ENCODE data around the gene FAM118A. TPM values are rescaled to one million over a fixed set of nuclear protein-coding genes. Genes with fewer than 3 reads are reported as not detected.

Gene FAM118A
- polyA plus RNA-seq, 6 donors from 2014 or later, result 11.2 to 72.1 (median 37.0) TPM

GRCh38 chr22:45308391-45308956 is 1.3 kb upstream of the FAM118A start:
- Mint-ChIP-seq H3K4me1 (peaks cover 26 to 40% (median 30%) of the 10 kb centered on the region in 3 donors), H3K9me3 (no peaks in the 10 kb centered on the region), H3K36me3 (no peaks in the 10 kb centered on the region), H3K4me3 (peak overlapping the region; percentile 87 to 93 (median 92)), H3K27ac (peak overlapping the region; percentile 89 to 97 (median 95)), H3K27me3 (no peaks in the 10 kb centered on the region)
- no peak for DNase-seq
- no peak for ATAC-seq (ENCODE audit: low read depth in 2 of 2)

GRCh38 chr22:45308957-45309421 is 745 bp upstream of the FAM118A start:
- DNase-seq, result no peak
- H3K4me1 Mint-ChIP-seq, result peaks cover 26 to 40% (median 30%) of the 10 kb centered on the region in 3 donors
- H3K9me3 Mint-ChIP-seq, result no peaks in the 10 kb centered on the region
- peak overlapping the region; percentile 87 to 93 (median 92) for H3K4me3 Mint-ChIP-seq
- peak overlapping the region; percentile 90 to 97 (median 95) for H3K27ac Mint-ChIP-seq
- ATAC-seq (ENCODE audit: low read depth in 2 of 2), result no peak
- no peaks in the 10 kb centered on the region for H3K27me3 Mint-ChIP-seq
- no peaks in the 10 kb centered on the region for H3K36me3 Mint-ChIP-seq

DNA sequence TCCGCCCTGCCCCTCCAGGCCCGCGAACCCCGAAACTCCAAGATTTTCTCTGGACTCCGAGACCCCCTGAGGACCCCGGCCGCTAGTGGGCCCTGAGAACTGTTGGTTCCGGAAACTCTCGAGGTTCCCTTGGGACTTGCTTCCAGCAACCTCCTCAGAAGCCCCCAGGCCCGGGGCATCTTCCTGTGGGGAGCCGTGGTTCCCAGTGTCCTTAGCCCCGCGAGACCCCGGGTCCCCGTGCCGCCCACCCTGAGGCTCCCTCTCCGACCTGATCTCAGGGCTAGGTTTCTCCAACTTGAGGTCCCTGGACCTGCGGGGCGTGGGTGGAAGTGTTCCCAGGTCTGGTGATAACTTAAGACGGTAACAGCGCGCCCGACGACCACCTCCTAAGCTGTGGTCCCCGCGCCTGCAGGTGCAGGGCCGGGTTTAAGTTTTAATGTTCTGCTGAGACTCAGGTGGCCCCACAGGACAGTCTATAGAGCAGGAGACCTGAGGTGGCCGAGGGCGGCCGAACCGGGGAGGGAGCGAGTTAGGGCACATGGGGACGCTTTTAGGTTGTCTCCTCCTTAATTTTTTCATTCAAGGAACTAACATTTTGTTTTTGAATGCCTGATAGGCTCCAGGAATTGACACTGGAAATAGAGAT is 720 bp downstream of the FAM118A start:
- no peaks in the 10 kb centered on the region for H3K9me3 Mint-ChIP-seq

DNA sequence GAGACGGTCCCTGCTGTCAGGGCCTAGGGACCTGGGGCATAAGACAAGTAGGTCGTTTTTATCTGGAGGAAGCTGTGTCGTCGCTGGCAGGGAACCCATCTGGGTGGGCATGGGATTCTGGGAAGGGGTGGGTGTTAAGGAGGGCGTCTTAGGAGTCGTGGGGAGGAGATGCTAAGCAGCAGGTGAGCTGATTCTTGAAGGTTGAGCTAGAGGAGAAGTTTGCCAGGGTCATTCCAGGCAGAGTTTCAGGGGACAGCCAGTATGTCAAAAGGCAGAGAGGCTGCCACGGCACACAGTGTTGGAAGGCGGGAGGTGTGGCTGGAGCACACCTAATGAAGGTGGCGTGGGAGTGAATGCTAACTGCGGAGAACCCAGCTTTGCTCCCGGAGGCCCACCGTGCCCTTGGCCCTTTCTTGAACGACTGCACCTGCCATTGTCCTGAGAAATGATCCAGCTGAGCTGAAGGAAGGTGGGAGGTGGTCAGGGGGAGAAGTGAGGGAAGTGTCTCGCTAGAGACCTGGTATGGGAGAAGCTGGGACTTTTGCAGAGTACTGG is 1.3 kb downstream of the FAM118A start:
- peak overlapping the region; percentile 85 to 93 (median 90) for H3K4me3 Mint-ChIP-seq
- peaks cover 38 to 48% (median 46%) of the 10 kb centered on the region in 3 donors for H3K4me1 Mint-ChIP-seq
- ATAC-seq (ENCODE audit: low read depth in 2 of 2), result no peak

More for the DNA sequence above, 720 bp downstream of the FAM118A start:
- Mint-ChIP-seq H3K36me3 (no peaks in the 10 kb centered on the region), H3K4me1 (peaks cover 37 to 48% (median 41%) of the 10 kb centered on the region in 3 donors), H3K4me3 (peak overlapping the region; percentile 85 to 93 (median 90)), H3K27me3 (no peaks in the 10 kb centered on the region), H3K27ac (peak overlapping the region; percentile 49 to 94 (median 90))
- ATAC-seq (ENCODE audit: low read depth in 2 of 2) (no peak), DNase-seq (no peak)

GRCh38 chr22:45312415-45312814 is 2.7 kb downstream of the FAM118A start:
- Mint-ChIP-seq H3K36me3 (no peaks in the 10 kb centered on the region), H3K4me1 (peaks cover 38 to 54% (median 48%) of the 10 kb centered on the region in 3 donors)
- no peak for ATAC-seq (ENCODE audit: low read depth in 2 of 2)

More for the DNA sequence above, 1.3 kb downstream of the FAM118A start:
- H3K27ac Mint-ChIP-seq, result peak overlapping the region in 5 of 6 donors; percentile 62 to 92 (median 73)
- no peaks in the 10 kb centered on the region for H3K9me3 Mint-ChIP-seq
- H3K36me3 Mint-ChIP-seq, result no peaks in the 10 kb centered on the region
- DNase-seq, result no peak
- H3K27me3 Mint-ChIP-seq, result no peaks in the 10 kb centered on the region

GRCh38 chr22:45312856-45313255 is 3.1 kb downstream of the FAM118A start:
- Mint-ChIP-seq H3K36me3 (no peaks in the 10 kb centered on the region), H3K27ac (peak overlapping the region in 1 of 6 donors; percentile 47), H3K4me3 (peak overlapping the region in 3 of 8 donors; percentile 0 to 90 (median 54)), H3K9me3 (no peaks in the 10 kb centered on the region), H3K27me3 (no peaks in the 10 kb centered on the region), H3K4me1 (peaks cover 39 to 58% (median 53%) of the 10 kb centered on the region in 3 donors)
- ATAC-seq (ENCODE audit: low read depth in 2 of 2) (no peak), DNase-seq (no peak)

More at GRCh38 chr22:45312415-45312814, 2.7 kb downstream of the FAM118A start:
- Mint-ChIP-seq H3K9me3 (no peaks in the 10 kb centered on the region), H3K27me3 (no peaks in the 10 kb centered on the region), H3K4me3 (peak overlapping the region in 3 of 8 donors; percentile 0 to 90 (median 54)), H3K27ac (peak overlapping the region in 1 of 6 donors; percentile 47)
- DNase-seq, result no peak

- DNase-seq (no peak), ATAC-seq (ENCODE audit: low read depth in 2 of 2) (no peak)
- H3K9me3 Mint-ChIP-seq, result no peaks in the 10 kb centered on the region
- peak overlapping the region in 3 of 8 donors; percentile 22 to 75 (median 37) for H3K4me3 Mint-ChIP-seq
- no peaks in the 10 kb centered on the region for H3K36me3 Mint-ChIP-seq
- peaks cover 46 to 63% (median 57%) of the 10 kb centered on the region in 3 donors for H3K4me1 Mint-ChIP-seq
- no peaks in the 10 kb centered on the region for H3K27me3 Mint-ChIP-seq
- H3K27ac Mint-ChIP-seq, result peak overlapping the region in 4 of 6 donors; percentile 44 to 66 (median 63)
Observed at GRCh38 chr22:45314054-45314721, 4.5 kb downstream of the FAM118A start.

DNA sequence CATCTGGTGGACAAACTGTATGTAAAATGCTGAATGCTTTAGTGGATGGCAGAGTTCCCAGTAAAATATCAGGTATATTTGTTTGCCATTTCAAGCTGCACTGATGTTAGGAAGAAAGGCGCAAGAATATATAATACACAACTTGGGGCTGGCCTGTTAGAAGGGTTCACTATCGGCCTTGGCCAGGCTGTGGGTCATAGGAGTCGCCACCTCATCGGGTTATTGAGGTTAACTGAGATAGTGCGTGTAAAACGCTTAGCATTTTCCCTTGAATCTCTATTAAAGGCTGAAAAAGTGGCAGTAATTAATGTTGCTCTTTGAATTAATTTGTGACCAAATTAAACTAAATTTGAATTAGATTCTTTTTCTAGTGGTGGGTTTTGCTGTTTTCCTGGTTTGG is 5.1 kb downstream of the FAM118A start:
- DNase-seq (no peak), ATAC-seq (ENCODE audit: low read depth in 2 of 2) (no peak)
- no peaks in the 10 kb centered on the region for H3K27me3 Mint-ChIP-seq
- no peaks in the 10 kb centered on the region for H3K36me3 Mint-ChIP-seq
- peaks cover 48 to 64% (median 60%) of the 10 kb centered on the region in 3 donors for H3K4me1 Mint-ChIP-seq
- peak overlapping the region in 2 of 6 donors; percentile 65 to 98 for H3K27ac Mint-ChIP-seq
- H3K9me3 Mint-ChIP-seq, result no peaks in the 10 kb centered on the region
- H3K4me3 Mint-ChIP-seq, result peak overlapping the region in 1 of 8 donors; percentile 37

GRCh38 chr22:45316796-45317526 is 7.2 kb downstream of the FAM118A start:
- H3K27ac Mint-ChIP-seq, result peak overlapping the region; percentile 33 to 99 (median 98)
- H3K4me3 Mint-ChIP-seq, result no peak overlapping the region
- H3K9me3 Mint-ChIP-seq, result no peaks in the 10 kb centered on the region
- H3K36me3 Mint-ChIP-seq, result no peaks in the 10 kb centered on the region
- peaks cover 42 to 61% (median 52%) of the 10 kb centered on the region in 3 donors for H3K4me1 Mint-ChIP-seq
- H3K27me3 Mint-ChIP-seq, result no peaks in the 10 kb centered on the region
- DNase-seq (no peak), ATAC-seq (ENCODE audit: low read depth in 2 of 2) (no peak)

DNA sequence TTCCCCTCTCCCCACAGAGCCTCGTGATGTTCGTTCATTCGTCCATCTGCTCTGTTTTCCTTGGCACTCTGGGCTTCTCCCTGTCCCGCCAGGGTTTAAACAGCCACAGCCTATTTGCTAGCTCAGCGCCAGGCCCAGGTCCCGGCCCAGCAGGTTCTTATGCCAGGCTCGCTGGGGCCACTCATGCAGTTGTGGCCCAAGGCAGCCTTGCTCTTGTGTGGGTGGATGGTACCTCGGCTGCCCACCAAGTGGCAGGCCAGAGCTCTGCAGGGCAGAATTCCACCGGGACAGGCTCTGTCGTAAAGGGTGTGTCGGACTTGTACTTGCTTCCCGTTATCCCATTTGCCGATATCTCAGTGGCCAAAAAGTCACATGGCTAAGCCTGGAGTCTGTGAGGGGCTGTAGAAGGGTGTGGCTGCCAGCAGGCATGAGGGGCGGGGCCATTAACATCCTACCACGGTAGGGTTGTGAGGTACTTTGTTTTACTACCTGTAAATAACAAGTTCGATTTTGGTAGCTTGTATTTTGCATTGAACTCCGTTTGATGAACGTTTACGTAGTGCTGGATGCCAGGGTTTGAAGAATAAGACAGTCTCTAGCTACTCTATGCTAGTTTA is 7.9 kb downstream of the FAM118A start:
- Mint-ChIP-seq H3K4me3 (peak overlapping the region in 5 of 8 donors; percentile 16 to 72 (median 60)), H3K36me3 (no peaks in the 10 kb centered on the region), H3K27me3 (no peaks in the 10 kb centered on the region), H3K27ac (peak overlapping the region; percentile 97 to 99 (median 98)), H3K9me3 (no peaks in the 10 kb centered on the region), H3K4me1 (peaks cover 39 to 63% (median 47%) of the 10 kb centered on the region in 3 donors)
- no peak for ATAC-seq (ENCODE audit: low read depth in 2 of 2)
- DNase-seq, result no peak

GRCh38 chr22:45318168-45318557 is 8.4 kb downstream of the FAM118A start:
- peak; percentile 73 for DNase-seq
- Mint-ChIP-seq H3K27me3 (no peaks in the 10 kb centered on the region), H3K4me3 (peak overlapping the region; percentile 12 to 72 (median 56)), H3K9me3 (no peaks in the 10 kb centered on the region), H3K27ac (peak overlapping the region; percentile 97 to 99 (median 98)), H3K4me1 (peaks cover 39 to 60% (median 43%) of the 10 kb centered on the region in 3 donors), H3K36me3 (no peaks in the 10 kb centered on the region)
- ATAC-seq (ENCODE audit: low read depth in 2 of 2), result peak; percentile 85 to 90

DNA sequence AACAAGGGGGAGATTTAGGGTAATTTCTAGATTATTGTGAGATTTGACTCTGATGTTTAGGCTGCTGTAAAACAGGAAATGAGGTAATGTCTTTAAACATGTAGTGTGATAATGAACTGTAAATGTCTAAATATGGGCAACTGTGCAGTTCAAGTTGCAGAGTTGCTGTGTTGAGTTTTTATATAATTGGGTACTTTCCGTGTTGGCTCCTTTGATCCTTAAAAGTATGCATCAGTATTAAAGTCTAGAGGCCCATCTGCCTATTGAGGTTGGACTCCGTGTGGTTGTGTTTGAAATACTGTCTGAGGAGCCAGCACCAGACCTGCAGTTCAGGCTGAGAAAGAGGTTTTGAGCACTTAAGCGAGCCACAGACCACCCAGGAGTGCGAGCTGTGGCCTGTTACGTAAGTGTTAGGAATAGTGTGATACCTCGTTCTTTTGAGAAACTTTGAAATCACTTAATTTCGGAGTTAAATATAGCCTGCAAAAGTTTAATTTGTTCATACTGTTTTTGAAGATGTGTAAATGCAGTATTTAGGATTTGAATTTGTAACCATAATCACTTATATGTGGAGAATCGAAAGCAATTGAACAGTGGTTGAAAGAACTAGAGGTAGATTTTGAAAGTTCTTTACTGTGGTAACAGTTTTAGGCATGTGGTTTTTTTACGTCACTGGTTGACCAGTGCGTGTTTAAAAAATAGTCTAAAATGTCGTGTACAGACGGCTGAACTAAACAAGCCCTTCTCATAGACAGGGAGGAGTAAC is 9.0 kb downstream of the FAM118A start:
- Mint-ChIP-seq H3K27me3 (no peaks in the 10 kb centered on the region), H3K9me3 (no peaks in the 10 kb centered on the region), H3K36me3 (peaks cover 5% of the 10 kb centered on the region in 2 donors), H3K4me1 (peaks cover 39 to 60% (median 47%) of the 10 kb centered on the region in 3 donors), H3K27ac (peak overlapping the region; percentile 97 to 99 (median 98)), H3K4me3 (peak overlapping the region; percentile 12 to 72 (median 56))
- DNase-seq (no peak), ATAC-seq (ENCODE audit: low read depth in 2 of 2) (peak; percentile 76 to 82)
